Colonic mucosa (tissue), 4 donors: Measurements from ENCODE around the gene TRMT2A. TPM values are rescaled to one million over a fixed set of nuclear protein-coding genes. Genes with fewer than 3 reads are reported as not detected.

ENCODE experiments used
- DNase-seq: peaks from one replicate; pipeline ENCODE4 v3.0.0-alpha.2; 2020
- H3K27ac ChIP-seq: fragments of 200-600 bp; one replicate; pipeline ENCODE4 v1.8.0; 2021
- H3K27me3 ChIP-seq: fragments of 200-600 bp; one replicate; pipeline ENCODE4 v1.8.0; 2021
- H3K36me3 ChIP-seq: fragments of 200-600 bp; one replicate; pipeline ENCODE4 v1.8.0; 2021
- H3K4me1 ChIP-seq: fragments of 200-600 bp; one replicate; pipeline ENCODE4 v1.8.0; 2021; ENCODE audit warnings: mild to moderate bottlenecking
- H3K4me3 ChIP-seq: fragments of 200-600 bp; one replicate; pipeline ENCODE4 v1.8.0; 2021
- H3K9ac ChIP-seq, 2 donors: one replicate each; pipeline ENCODE4 v1.7.0; 2013; ENCODE audit warnings: control low read depth in 2 of 2, low read depth in 2 of 2, low read length in 2 of 2
- H3K9me3 ChIP-seq: fragments of 200-600 bp; one replicate; pipeline ENCODE4 v1.8.0; 2021
- intact Hi-C: fragments of 100-400 bp; cut with DNase I; formaldehyde crosslinking; loops from one replicate; pipeline ENCODE4 v1.14.1; 2022
- total RNA-seq, 2 donors: library from RNA; stranded (reverse); fragmentation: NEBNext Ultra II Directional in 1 of 2; extraction: Animal tissue kit (Norgen Biotek cat#: 25700) in 1 of 2; gene quantifications; one replicate each; pipeline ENCODE4 v1.2.1, GENCODE V29; 2021
- TF ChIP-seq, protein P1 (sequence below): fragments of 200-600 bp; IDR thresholded peaks from one replicate; pipeline ENCODE4 v1.8.0; 2022; ENCODE audit warnings: antibody characterized with exemption, mild to moderate bottlenecking
- donor health status: healthy.
- donor health status: DM: no; HTN: no; CAD: no.
- donor health status: DM: no; HTN: no; CAD: no.

The TRMT2A gene
- total RNA-seq, 2 donors from 2014 or later = 31.9 to 63.6 TPM

DNA sequence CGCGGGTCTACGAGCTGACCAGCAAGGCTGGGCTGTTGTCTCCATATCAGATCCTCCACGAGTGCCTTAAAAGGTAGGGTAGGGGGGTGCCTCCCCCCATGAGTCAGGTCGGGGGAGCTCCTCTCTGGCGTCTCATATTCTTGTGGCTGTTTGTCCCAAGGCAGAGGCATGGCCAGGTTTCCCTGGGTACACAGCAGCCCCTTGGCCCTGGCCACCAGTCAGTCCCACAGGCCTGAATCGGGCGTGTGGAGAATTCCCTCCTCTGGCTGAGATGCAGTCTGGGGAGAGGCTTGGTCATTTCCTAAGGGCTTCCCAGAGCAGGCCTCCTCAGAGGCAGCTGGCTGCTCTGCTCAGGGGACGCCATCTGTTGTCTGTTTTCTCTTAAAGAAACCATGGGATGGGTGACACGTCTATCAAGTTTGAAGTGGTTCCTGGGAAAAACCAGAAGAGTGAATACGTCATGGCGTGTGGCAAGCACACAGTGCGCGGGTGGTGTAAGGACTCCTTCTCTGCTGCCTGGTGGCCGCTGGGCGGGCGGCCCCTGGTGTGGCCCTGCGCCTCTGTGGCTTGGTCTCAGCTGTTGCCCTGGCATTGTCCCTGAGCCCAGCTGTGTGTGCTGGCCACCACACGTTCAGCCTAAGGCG is 10.7 kb downstream of the TRMT2A start:
- intact Hi-C loops = no loop called here
- no peaks in the 10 kb centered on the region for H3K4me1 ChIP-seq
- no peaks in the 10 kb centered on the region for H3K9me3 ChIP-seq
- no peak for DNase-seq
- H3K27me3 ChIP-seq = no peaks in the 10 kb centered on the region
- H3K36me3 ChIP-seq = peaks cover 23% of the 10 kb centered on the region
- no peak overlapping the region for H3K27ac ChIP-seq
- H3K9ac ChIP-seq = no peak overlapping the region
- TF ChIP-seq, protein P1, sequence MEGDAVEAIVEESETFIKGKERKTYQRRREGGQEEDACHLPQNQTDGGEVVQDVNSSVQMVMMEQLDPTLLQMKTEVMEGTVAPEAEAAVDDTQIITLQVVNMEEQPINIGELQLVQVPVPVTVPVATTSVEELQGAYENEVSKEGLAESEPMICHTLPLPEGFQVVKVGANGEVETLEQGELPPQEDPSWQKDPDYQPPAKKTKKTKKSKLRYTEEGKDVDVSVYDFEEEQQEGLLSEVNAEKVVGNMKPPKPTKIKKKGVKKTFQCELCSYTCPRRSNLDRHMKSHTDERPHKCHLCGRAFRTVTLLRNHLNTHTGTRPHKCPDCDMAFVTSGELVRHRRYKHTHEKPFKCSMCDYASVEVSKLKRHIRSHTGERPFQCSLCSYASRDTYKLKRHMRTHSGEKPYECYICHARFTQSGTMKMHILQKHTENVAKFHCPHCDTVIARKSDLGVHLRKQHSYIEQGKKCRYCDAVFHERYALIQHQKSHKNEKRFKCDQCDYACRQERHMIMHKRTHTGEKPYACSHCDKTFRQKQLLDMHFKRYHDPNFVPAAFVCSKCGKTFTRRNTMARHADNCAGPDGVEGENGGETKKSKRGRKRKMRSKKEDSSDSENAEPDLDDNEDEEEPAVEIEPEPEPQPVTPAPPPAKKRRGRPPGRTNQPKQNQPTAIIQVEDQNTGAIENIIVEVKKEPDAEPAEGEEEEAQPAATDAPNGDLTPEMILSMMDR = no peak
- H3K4me3 ChIP-seq = no peak overlapping the region

DNA sequence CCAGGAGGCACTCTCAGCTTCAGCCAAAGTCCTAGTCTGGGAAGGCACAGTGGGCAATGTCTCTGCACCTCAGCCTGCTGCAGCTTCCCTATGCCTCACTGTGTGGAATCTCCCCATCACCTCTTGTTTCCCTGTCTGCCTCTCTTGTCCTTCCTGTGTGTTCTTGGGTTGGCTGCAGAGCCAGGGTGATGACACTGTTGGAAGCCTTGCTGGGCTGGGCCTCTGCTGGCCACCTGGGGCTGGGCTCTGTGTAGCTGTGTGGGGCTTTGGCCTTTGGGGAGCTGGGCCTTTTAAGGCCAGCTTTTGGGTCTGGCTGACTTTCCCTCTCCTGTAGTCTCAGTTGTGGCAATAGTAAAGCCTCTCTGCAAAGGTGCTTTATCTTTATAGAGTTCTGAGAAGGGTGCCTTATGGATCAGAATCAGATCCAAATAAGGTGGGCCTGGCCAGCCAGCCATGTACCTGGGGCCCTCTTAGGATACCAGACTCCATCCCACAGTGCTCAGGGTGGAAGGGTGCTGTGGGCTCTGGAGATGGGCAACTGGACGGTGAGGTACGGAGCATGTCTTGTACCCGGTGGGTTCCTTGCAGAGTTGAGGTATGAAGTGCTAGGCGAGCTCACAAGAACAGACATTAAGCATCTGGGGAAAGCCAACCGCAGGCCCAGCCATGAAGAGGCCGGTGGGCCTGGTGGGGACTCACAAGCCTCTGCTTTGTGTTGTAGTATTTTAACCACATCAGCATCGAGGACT is 11.4 kb downstream of the TRMT2A start:
- Histone ChIP-seq H3K27me3 (no peaks in the 10 kb centered on the region), H3K9ac (no peak overlapping the region), H3K36me3 (peaks cover 24% of the 10 kb centered on the region), H3K4me1 (no peaks in the 10 kb centered on the region), H3K27ac (no peak overlapping the region), H3K4me3 (no peak overlapping the region), H3K9me3 (no peaks in the 10 kb centered on the region)
- TF ChIP-seq, protein P1 = no peak
- DNase-seq = no peak
- intact Hi-C loops = no loop called here

DNA sequence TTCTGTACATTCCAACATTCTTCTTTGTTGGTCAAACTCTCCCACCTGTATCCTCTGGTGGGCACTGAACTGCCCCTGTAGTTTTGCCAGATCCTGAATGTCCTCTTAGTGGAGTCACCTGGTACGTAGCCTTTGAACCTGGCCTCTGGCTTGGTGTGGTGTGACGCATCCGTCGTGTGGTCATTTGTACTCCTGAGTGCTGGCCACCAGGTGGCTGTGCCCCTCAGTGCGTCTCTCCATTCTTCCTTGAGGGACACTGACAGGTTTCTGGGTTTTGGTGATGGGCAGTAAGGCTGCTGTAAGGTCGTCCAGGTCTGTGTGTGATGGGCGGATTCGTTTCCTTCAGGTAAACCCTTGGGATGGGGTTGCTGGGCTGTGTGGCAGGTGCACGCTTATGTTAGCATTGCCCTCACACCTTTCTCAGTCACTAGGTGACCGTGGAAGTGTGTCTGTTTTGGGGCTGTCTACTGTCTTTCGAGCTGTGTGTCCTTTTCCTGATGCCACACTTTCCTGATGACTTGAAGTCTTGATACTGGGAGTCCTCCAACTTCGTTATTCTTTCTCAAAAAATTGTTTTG is 14.7 kb downstream of the TRMT2A start:
- Histone ChIP-seq H3K36me3 (peaks cover 26% of the 10 kb centered on the region), H3K9me3 (no peaks in the 10 kb centered on the region), H3K9ac (no peak overlapping the region), H3K27ac (no peak overlapping the region), H3K27me3 (no peaks in the 10 kb centered on the region), H3K4me1 (no peaks in the 10 kb centered on the region), H3K4me3 (no peak overlapping the region)
- TF ChIP-seq, protein P1 = no peak
- DNase-seq = no peak
- intact Hi-C loops = no loop called here

DNA sequence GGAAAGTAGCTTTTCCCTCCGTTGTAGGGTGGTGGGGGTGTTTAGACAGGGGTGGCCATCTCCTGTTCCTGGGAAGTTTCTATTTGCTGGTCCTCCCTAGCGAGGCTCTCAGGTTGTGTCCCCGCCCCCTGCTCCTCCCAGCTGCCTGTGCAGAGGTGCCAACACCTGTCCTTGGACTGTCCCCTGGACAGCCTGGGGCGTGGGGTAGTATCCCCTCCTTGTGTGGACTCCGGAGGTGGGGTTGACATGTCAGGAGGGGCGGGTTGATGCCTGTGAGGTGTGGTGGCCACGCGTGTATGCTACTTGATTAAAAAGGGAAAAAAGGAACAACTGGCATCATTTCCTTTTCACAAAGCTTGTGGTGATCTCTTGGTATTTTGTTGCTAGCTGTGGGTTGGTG is 15.4 kb downstream of the TRMT2A start:
- H3K36me3 ChIP-seq = peaks cover 24% of the 10 kb centered on the region

DNA sequence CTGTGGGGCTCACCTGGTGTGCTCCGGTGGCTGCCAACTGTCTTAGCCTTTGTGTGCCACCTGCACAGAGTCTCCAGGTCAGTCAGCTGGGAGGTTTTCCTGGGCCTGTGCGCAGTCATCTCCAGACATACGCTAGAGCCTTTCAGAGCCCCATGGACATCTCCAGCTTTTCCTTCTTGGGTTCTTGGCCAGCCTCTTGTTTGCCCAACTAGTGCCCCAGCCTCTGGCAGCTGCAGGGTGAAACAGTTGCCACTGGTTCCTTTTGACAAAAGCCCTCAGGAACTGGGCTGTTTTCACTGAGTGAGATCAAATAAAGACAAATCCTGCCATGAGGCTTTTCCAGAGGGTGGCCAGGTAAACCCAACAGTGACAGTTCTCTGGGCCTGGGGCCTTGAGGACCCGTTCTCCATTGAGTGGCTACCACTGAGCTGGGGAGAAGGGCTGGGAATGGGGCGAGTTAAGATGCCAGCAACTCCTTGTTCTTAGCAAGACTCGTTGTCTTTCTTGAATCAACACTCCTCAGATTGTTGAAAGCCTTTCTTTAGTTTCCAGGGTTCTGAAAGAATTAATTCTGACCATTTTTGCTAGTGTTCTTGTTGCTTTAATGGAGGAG is 17.8 kb downstream of the TRMT2A start:
- Histone ChIP-seq H3K9me3 (no peaks in the 10 kb centered on the region), H3K36me3 (peaks cover 22% of the 10 kb centered on the region), H3K4me3 (no peak overlapping the region), H3K27me3 (no peaks in the 10 kb centered on the region), H3K9ac (no peak overlapping the region), H3K27ac (no peak overlapping the region), H3K4me1 (no peaks in the 10 kb centered on the region)
- no peak for DNase-seq
- intact Hi-C loops = no loop called here
- TF ChIP-seq, protein P1 = no peak

More for the DNA sequence above, 15.4 kb downstream of the TRMT2A start:
- Histone ChIP-seq H3K9me3 (no peaks in the 10 kb centered on the region), H3K4me3 (no peak overlapping the region), H3K4me1 (no peaks in the 10 kb centered on the region), H3K27me3 (no peaks in the 10 kb centered on the region), H3K9ac (no peak overlapping the region), H3K27ac (no peak overlapping the region)
- no peak for DNase-seq
- intact Hi-C loops = no loop called here
- TF ChIP-seq, protein P1 = no peak
